Right atrium auricular region (tissue), 2 donors: ENCODE results near the gene CLASP1. TPM values are rescaled to one million over a fixed set of nuclear protein-coding genes. Genes with fewer than 3 reads are reported as not detected.

Source experiments
- DNase-seq: peaks from one replicate; pipeline ENCODE4 v3.0.0-alpha.2; 2019; ENCODE audit warnings: low spot score
- H3K27ac ChIP-seq, 2 donors: fragments of 200-600 bp; sonication (generic); 1 replicate in 1 of 2; 2 replicates in 1 of 2; pipeline ENCODE4 v1.5.1; 2016 to 2019
- H3K27me3 ChIP-seq, 2 donors: fragments of 200-600 bp; sonication (generic); one replicate each; pipeline versions ENCODE4 v1.5.1 to v1.6.0; 2017 to 2019
- H3K36me3 ChIP-seq: fragments of 200-600 bp; sonication (generic); one replicate; pipeline ENCODE4 v1.5.1; 2016
- H3K4me1 ChIP-seq, 2 donors: fragments of 200-600 bp; sonication (generic); one replicate each; pipeline versions ENCODE4 v1.5.1 to v1.6.0; 2017 to 2019
- H3K4me3 ChIP-seq, 2 donors: fragments of 200-600 bp; sonication (generic); 1 replicate in 1 of 2; 2 replicates in 1 of 2; pipeline ENCODE4 v1.5.1; 2017 to 2019; ENCODE audit warnings: mild to moderate bottlenecking in 1 of 2, moderate library complexity in 1 of 2
- H3K9me3 ChIP-seq, 2 donors: fragments of 200-600 bp; sonication (generic); one replicate each; pipeline ENCODE4 v1.5.1; 2019
- total RNA-seq, 2 donors: library from RNA; depleted of rRNA; stranded (reverse); fragments of >200 nt; gene quantifications; one replicate each; pipeline ENCODE4 v1.1.0, GENCODE V29; 2016
- TF ChIP-seq, protein P1 (sequence below), 2 donors: fragments of 200-600 bp; sonication (generic); IDR thresholded peaks; one replicate each; pipeline ENCODE4 v1.5.1; 2019; ENCODE audit warnings: antibody characterized with exemption in 2 of 2

Gene CLASP1
- total RNA-seq, 2 donors from 2014 or later = 42.4 to 47.8 TPM

DNA sequence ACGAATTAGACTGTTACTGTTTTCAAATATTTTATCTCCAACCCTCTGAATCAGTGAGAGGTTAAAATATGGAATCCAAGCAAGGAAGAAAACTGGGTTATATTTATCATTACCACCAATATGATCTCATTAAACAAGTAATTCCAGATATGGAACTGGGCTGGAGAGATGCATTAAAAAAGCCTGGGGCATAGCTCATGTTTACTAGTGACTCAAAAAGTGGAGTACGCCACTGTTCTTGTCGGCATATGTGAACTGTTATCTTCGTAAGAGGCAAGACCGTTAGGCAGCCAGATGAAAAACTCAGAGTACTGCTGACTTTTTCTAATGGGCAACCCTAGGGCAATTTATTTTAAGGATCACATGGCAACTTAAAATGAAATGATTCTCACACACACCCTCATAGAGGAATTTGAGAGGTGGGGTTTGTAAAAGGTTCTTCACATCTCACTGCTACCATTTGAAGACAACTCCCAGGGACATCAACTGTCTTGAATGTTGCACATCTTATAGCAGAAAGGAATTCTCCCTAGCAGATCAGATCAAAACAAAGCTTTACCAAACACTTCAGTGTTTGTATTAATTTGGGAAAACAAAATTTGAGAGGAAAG, 259.1 kb downstream of the CLASP1 start:
- H3K27ac ChIP-seq = no peak overlapping the region
- peaks cover 37% of the 10 kb centered on the region for H3K36me3 ChIP-seq
- TF ChIP-seq, protein P1, sequence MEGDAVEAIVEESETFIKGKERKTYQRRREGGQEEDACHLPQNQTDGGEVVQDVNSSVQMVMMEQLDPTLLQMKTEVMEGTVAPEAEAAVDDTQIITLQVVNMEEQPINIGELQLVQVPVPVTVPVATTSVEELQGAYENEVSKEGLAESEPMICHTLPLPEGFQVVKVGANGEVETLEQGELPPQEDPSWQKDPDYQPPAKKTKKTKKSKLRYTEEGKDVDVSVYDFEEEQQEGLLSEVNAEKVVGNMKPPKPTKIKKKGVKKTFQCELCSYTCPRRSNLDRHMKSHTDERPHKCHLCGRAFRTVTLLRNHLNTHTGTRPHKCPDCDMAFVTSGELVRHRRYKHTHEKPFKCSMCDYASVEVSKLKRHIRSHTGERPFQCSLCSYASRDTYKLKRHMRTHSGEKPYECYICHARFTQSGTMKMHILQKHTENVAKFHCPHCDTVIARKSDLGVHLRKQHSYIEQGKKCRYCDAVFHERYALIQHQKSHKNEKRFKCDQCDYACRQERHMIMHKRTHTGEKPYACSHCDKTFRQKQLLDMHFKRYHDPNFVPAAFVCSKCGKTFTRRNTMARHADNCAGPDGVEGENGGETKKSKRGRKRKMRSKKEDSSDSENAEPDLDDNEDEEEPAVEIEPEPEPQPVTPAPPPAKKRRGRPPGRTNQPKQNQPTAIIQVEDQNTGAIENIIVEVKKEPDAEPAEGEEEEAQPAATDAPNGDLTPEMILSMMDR (IDR thresholded peaks at IDR 0.05) = no peak
- H3K27me3 ChIP-seq = no peaks in the 10 kb centered on the region
- no peak overlapping the region for H3K4me3 ChIP-seq
- H3K9me3 ChIP-seq = no peaks in the 10 kb centered on the region
- H3K4me1 ChIP-seq = no peaks in the 10 kb centered on the region
- no peak for DNase-seq

DNA sequence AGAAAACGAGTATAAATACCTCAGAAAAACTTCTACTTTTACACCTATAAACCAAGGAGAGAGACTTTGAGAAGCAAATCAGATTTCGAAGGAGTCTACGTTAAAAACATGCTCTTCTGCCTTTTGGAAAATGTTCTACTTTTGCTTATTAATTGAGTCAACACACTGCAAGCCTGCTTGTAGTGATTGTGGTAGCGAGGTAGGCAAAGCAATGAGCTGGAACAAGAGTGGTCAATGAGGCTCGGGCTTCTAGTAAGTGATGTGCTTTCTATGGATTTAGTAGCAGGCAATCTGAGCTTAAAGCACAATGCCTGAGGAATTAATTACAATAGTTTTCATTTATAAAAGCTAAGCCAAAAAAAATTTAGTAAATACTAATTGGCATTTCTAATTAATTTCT, 260.9 kb downstream of the CLASP1 start:
- no peak overlapping the region for H3K27ac ChIP-seq
- no peaks in the 10 kb centered on the region for H3K27me3 ChIP-seq
- peaks cover 36% of the 10 kb centered on the region for H3K36me3 ChIP-seq
- no peak for DNase-seq
- TF ChIP-seq, protein P1 (IDR thresholded peaks at IDR 0.05) = no peak
- no peak overlapping the region for H3K4me3 ChIP-seq
- no peaks in the 10 kb centered on the region for H3K9me3 ChIP-seq
- H3K4me1 ChIP-seq = no peaks in the 10 kb centered on the region

DNA sequence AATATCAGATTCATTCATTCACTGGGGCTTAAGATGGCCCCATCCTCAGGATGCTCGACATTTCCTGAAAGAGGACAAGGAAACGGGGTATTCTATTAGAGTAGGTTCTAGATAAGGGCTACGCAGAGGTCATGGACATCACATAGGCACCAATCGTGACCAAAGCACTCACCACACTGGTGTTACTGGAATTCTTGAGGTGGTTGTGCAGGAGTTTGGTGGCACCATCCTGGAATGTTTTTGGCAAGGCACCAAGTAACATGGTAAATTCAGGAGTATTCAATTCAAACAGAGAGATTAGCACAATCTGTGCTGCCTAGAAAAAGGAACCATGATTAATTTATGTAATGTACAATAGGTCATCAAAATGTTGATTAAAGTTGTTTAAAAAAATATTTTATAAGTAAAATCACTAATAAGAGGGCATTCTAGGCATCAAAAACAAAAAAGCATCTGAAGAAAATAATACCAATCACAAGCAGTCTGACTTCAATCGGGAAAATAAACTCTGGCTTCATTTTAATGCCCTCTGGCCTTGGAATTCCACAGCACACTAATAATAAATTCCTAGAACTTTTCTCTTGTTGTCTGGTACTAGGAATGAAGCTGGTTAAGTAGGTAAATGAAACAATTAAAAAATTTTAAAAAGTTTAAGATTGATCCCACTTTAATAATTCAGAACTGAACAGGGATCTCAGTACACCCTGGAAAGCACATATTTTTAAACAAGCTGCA, 261.5 kb downstream of the CLASP1 start:
- Histone ChIP-seq H3K36me3 (peaks cover 40% of the 10 kb centered on the region), H3K9me3 (no peaks in the 10 kb centered on the region)

DNA sequence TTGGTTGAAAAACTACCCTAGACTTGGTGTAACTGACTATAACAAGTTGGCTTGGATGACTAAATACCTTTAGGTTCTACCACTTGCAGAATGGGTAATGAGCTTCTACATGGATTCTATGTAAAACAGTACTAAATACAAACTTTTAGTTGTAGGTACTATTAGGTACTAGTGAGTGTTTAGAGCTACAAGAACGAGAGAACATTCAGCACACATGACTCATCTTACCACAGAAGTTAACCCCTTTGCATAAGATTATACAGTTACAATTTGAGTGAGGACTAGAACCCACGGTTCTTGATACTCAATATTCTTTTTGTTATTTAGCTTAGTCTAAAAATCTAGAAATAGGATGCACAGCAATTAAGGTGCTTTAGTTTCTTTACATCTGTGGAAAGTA, 262.6 kb downstream of the CLASP1 start:
- TF ChIP-seq, protein P1 (IDR thresholded peaks at IDR 0.05) = no peak
- Histone ChIP-seq H3K36me3 (peaks cover 50% of the 10 kb centered on the region), H3K27me3 (no peaks in the 10 kb centered on the region), H3K9me3 (no peaks in the 10 kb centered on the region), H3K27ac (no peak overlapping the region), H3K4me1 (no peaks in the 10 kb centered on the region), H3K4me3 (no peak overlapping the region)
- DNase-seq = no peak

More for the DNA sequence above, 261.5 kb downstream of the CLASP1 start:
- TF ChIP-seq, protein P1 (IDR thresholded peaks at IDR 0.05) = no peak
- Histone ChIP-seq H3K27ac (no peak overlapping the region), H3K4me3 (no peak overlapping the region), H3K27me3 (no peaks in the 10 kb centered on the region), H3K4me1 (no peaks in the 10 kb centered on the region)
- no peak for DNase-seq

DNA sequence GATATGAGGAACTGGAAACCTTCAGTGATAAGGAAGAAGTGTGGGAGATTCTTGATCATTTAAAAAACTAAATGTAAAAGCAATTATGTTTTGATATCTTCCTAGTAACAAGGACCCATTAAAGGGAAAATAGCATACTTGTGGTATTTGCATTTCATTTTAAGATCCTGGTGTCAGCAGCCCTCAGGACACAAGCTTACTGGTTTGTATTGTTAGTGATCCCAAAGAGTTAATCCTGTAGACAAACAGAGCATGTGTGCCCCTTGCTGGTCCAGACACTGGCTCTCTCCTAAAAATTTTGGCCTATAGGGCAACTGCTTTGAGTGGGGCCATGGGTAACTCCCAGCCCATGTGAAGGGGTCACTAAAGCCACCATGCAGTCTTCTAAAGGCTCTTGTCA, 263.2 kb downstream of the CLASP1 start:
- H3K4me1 ChIP-seq = no peaks in the 10 kb centered on the region
- TF ChIP-seq, protein P1 (IDR thresholded peaks at IDR 0.05) = no peak
- no peak for DNase-seq
- H3K4me3 ChIP-seq = no peak overlapping the region
- no peaks in the 10 kb centered on the region for H3K27me3 ChIP-seq
- no peaks in the 10 kb centered on the region for H3K9me3 ChIP-seq
- H3K27ac ChIP-seq = no peak overlapping the region
- peaks cover 55% of the 10 kb centered on the region for H3K36me3 ChIP-seq
